GM20000 (cell line): Measurements from ENCODE around the gene PBX1.

ENCODE experiments used
- DNase-seq: peaks from one replicate; pipeline ENCODE4 v3.0.0; 2012; ENCODE audit warnings: low spot score
- CTCF ChIP-seq: IDR thresholded peaks from 2 replicates; pipeline ENCODE4 v1.5.1; 2012; ENCODE audit warnings: mild to moderate bottlenecking, control low read depth; ENCODE audit errors: extremely low read depth, missing control alignments

PBX1 gene

GRCh38 chr1:164792410-164793004, 233.5 kb downstream of the PBX1 start:
- TF ChIP-seq CTCF, result no peak
- DNase-seq, result no peak

DNA sequence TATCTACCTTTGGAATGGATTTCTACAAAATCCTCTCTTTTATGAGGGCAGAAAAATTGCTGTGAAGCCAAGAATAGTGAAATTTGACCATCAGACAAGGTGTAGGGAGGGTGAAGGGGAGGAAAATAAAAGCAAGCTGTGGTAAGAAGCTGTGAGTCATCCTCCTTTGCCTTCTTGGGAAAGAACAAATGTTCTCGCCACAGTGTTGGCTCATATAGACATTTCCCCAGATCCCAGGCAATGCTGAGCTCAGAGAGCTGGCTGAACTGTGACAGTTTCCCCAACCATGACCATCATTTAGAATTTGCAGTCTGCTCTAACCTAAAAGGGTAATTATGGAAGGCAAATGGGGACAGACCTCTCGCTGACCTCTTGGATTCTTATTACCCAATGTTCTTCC, 235.4 kb downstream of the PBX1 start:
- no peak for DNase-seq
- TF ChIP-seq CTCF, result no peak

GRCh38 chr1:164796916-164797315, 237.9 kb downstream of the PBX1 start:
- no peak for DNase-seq
- TF ChIP-seq CTCF, result no peak

- no peak for DNase-seq
- no peak for TF ChIP-seq CTCF
Observed at GRCh38 chr1:164801246-164801731, 242.3 kb downstream of the PBX1 start.

GRCh38 chr1:164801791-164802502, 243.0 kb downstream of the PBX1 start:
- no peak for TF ChIP-seq CTCF
- no peak for DNase-seq

GRCh38 chr1:164802529-164803282, 243.7 kb downstream of the PBX1 start:
- no peak for DNase-seq
- TF ChIP-seq CTCF, result no peak

DNA sequence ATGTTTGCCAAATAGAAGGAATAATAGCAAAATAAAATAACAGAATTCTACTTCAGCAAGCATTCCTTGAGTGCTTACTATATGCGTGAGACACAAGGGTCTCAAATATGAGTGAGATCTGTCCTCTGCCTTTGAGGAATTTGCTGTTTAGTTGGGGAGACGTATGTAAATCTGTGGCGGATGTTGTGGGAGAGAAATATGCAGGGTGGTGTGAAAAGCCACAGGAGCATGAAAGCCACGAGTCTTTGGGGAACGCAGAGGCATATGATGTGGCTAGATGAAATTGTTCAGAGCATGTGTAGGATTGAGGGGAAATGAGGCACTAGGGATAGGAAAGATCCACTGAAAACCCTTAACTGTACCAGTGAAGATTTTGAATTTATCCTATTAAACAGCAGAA, 244.4 kb downstream of the PBX1 start:
- no peak for DNase-seq
- TF ChIP-seq CTCF, result no peak
